Esophagus muscularis mucosa (tissue), 4 donors: ENCODE data around the gene GPR22.

ENCODE experiments used
- CTCF ChIP-seq, 3 experiments: fragments of 200-600 bp in 2 of 3; fragments of 450-650 bp in 1 of 3; sonication (generic) in 2 of 3; IDR thresholded peaks; one replicate each; pipeline ENCODE4 v1.5.1; 2017 to 2019; ENCODE audit warnings: antibody characterized with exemption in 3 of 3, mild to moderate bottlenecking in 2 of 3, moderate library complexity in 1 of 3
- EP300 ChIP-seq: sonication (generic); formaldehyde crosslinking; IDR thresholded peaks from one replicate; pipeline ENCODE4 v1.6.1; 2017; ENCODE audit warnings: antibody characterized with exemption
- POLR2AphosphoS5 ChIP-seq, 2 donors: sonication (generic); formaldehyde crosslinking; IDR thresholded peaks; one replicate each; pipeline ENCODE4 v1.6.1; 2017; ENCODE audit warnings: antibody characterized with exemption in 2 of 2

- TF ChIP-seq EP300 = no peak
- no peak for TF ChIP-seq CTCF (IDR thresholded peaks at IDR 0.05)
- no peak for TF ChIP-seq POLR2AphosphoS5 (IDR thresholded peaks at IDR 0.05)
Observed at GRCh38 chr7:107467972-107468371, 1.9 kb upstream of the GPR22 start.
